Stomach (tissue), 9 donors: Measurements from ENCODE around the gene PPP2R2C. TPM values are rescaled to one million over a fixed set of nuclear protein-coding genes. Genes with fewer than 3 reads are reported as not detected.

ENCODE experiments used
- DNase-seq, 2 donors: peaks; one replicate each; pipeline versions ENCODE4 v3.0.0 to v3.0.0-alpha.2; 2013 to 2019
- H3K27ac ChIP-seq, 5 donors: fragments of 200-600 bp in 4 of 5; sonication (generic) in 4 of 5; one replicate each; pipeline ENCODE4 v1.5.1; 2013 to 2019; ENCODE audit warnings: mild to moderate bottlenecking in 1 of 5, moderate library complexity in 1 of 5
- H3K27me3 ChIP-seq, 3 donors: fragments of 200-600 bp; sonication (generic); one replicate each; pipeline ENCODE4 v1.5.1; 2017 to 2019; ENCODE audit warnings: mixed run types in 1 of 3
- H3K36me3 ChIP-seq, 4 donors: fragments of 200-600 bp; sonication (generic); 1 replicate in 3 of 4; 2 replicates in 1 of 4; pipeline ENCODE4 v1.5.1; 2016 to 2019
- H3K4me1 ChIP-seq, 4 donors: fragments of 200-600 bp; sonication (generic); one replicate each; pipeline ENCODE4 v1.5.1; 2016 to 2019
- H3K4me3 ChIP-seq, 4 donors: fragments of 200-600 bp; sonication (generic) in 3 of 4; one replicate each; pipeline ENCODE4 v1.5.1; 2016 to 2019; ENCODE audit warnings: mild to moderate bottlenecking in 1 of 4
- H3K9me3 ChIP-seq, 4 donors: fragments of 200-600 bp; sonication (generic); one replicate each; pipeline ENCODE4 v1.5.1; 2016 to 2019
- CTCF ChIP-seq, 7 experiments: fragments of 450-650 bp in 4 of 7; fragments of 200-600 bp in 3 of 7; sonication (generic) in 3 of 7; IDR thresholded peaks; one replicate each; pipeline ENCODE4 v1.5.1; 2016 to 2019; ENCODE audit warnings: antibody characterized with exemption in 7 of 7, control low read depth in 2 of 7, mild to moderate bottlenecking in 1 of 7
- EP300 ChIP-seq: sonication (generic); formaldehyde crosslinking; IDR thresholded peaks from one replicate; pipeline ENCODE4 v1.6.1; 2017; ENCODE audit warnings: antibody characterized with exemption
- POLR2A ChIP-seq, 4 donors: fragments of 450-650 bp; IDR thresholded peaks; one replicate each; pipeline ENCODE4 v1.6.1; 2016; ENCODE audit warnings: antibody characterized with exemption in 4 of 4, control low read depth in 2 of 4, mild to moderate bottlenecking in 1 of 4, moderate library complexity in 1 of 4
- POLR2AphosphoS5 ChIP-seq, 3 donors: sonication (generic); formaldehyde crosslinking; IDR thresholded peaks; one replicate each; pipeline ENCODE4 v1.6.1; 2016; ENCODE audit warnings: antibody characterized with exemption in 3 of 3
- WGBS, 5 donors: extraction: QIAGEN DNeasy Blood & Tissue Kit in 3 of 5; methylation state at CpG; one replicate each; pipeline versions ENCODE4 v1.1.5 to v1.1.7; 2013 to 2018; 5-methylcytosine and 5-hydroxymethylcytosine counted together
- intact Hi-C: fragments of 100-400 bp; cut with DNase I; formaldehyde crosslinking; loops from one replicate; pipeline ENCODE4 v1.15.1; 2023; ENCODE audit warnings: low total_unique reads
- polyA plus RNA-seq, 3 donors: library from polyadenylated mRNA; stranded (reverse); fragments of 200-250 nt; gene quantifications; one replicate each; pipeline ENCODE4 v1.2.3, GENCODE V29; 2013
- total RNA-seq, 5 donors: library from RNA; depleted of rRNA; stranded (reverse); fragments of >200 nt; gene quantifications; one replicate each; pipeline versions ENCODE4 v1.1.0 to v1.2.3, GENCODE V29; 2014 to 2016
- donor health status: healthy with polysubstance abuse.
- donor health status: Bipolar disorder and iron deficiency.
- donor health status: healthy.

The PPP2R2C gene
- total and polyA plus RNA-seq, 8 donors, result 1.4 to 5.0 (median 1.5) TPM; not detected in 5

GRCh38 chr4:6340446-6341015 is 131.9 kb downstream of the PPP2R2C start:
- H3K27me3 ChIP-seq, result peaks cover 0 to 43% (median 3%) of the 10 kb centered on the region in 3 donors

GRCh38 chr4:6339818-6340445 is 132.5 kb downstream of the PPP2R2C start:
- WGBS, 5 donors, result 84 to 91% (median 90%) methylated on average over 12 to 13 of the region's 13 CpGs
- no peak overlapping the region for H3K4me3 ChIP-seq
- H3K27me3 ChIP-seq, result peaks cover 0 to 49% (median 7%) of the 10 kb centered on the region in 3 donors
- H3K36me3 ChIP-seq, result no peaks in the 10 kb centered on the region
- intact Hi-C loops, result loop anchor here (10.0 kb wide), 1 partner anchor 205 kb away; no protein-coding TSS in a partner anchor
- H3K9me3 ChIP-seq, result no peaks in the 10 kb centered on the region
- peaks cover 4 to 14% (median 5%) of the 10 kb centered on the region in 4 donors for H3K4me1 ChIP-seq
- TF ChIP-seq EP300 (no peak), POLR2A (IDR thresholded peaks at IDR 0.05) (no peak), POLR2AphosphoS5 (IDR thresholded peaks at IDR 0.05) (no peak), CTCF (IDR thresholded peaks at IDR 0.05) (no peak)
- no peak overlapping the region for H3K27ac ChIP-seq
- DNase-seq, result no peak

More at GRCh38 chr4:6340446-6341015, 131.9 kb downstream of the PPP2R2C start:
- no peaks in the 10 kb centered on the region for H3K9me3 ChIP-seq
- intact Hi-C loops, result no loop called here
- 70 to 78% (median 77%) methylated on average over 9 of the region's 9 CpGs for WGBS, 5 donors
- TF ChIP-seq POLR2A (IDR thresholded peaks at IDR 0.05), result no peak
- no peak for TF ChIP-seq EP300
- no peak overlapping the region for H3K4me3 ChIP-seq
- no peak overlapping the region for H3K27ac ChIP-seq
- H3K4me1 ChIP-seq, result peaks cover 4 to 14% (median 5%) of the 10 kb centered on the region in 4 donors
- no peaks in the 10 kb centered on the region for H3K36me3 ChIP-seq
- DNase-seq, result no peak

GRCh38 chr4:6338951-6339817 is 133.2 kb downstream of the PPP2R2C start:
- intact Hi-C loops, result loop anchor here (10.0 kb wide), 1 partner anchor 206 kb away; no protein-coding TSS in a partner anchor
- Histone ChIP-seq H3K9me3 (no peaks in the 10 kb centered on the region), H3K27me3 (peaks cover 0 to 57% (median 7%) of the 10 kb centered on the region in 3 donors), H3K36me3 (no peaks in the 10 kb centered on the region), H3K4me3 (no peak overlapping the region), H3K4me1 (peaks cover 4 to 14% (median 5%) of the 10 kb centered on the region in 4 donors), H3K27ac (no peak overlapping the region)
- WGBS, 5 donors, result 58 to 69% (median 67%) methylated on average over 11 to 12 of the region's 12 CpGs
- no peak for DNase-seq
- TF ChIP-seq POLR2AphosphoS5 (IDR thresholded peaks at IDR 0.05) (no peak), CTCF (IDR thresholded peaks at IDR 0.05) (no peak), EP300 (no peak), POLR2A (IDR thresholded peaks at IDR 0.05) (no peak)

- H3K4me3 ChIP-seq, result no peak overlapping the region
- no peak for TF ChIP-seq CTCF (IDR thresholded peaks at IDR 0.05)
- no peak for TF ChIP-seq POLR2AphosphoS5 (IDR thresholded peaks at IDR 0.05)
- TF ChIP-seq EP300, result no peak
- TF ChIP-seq POLR2A (IDR thresholded peaks at IDR 0.05), result no peak
- H3K9me3 ChIP-seq, result peaks cover 0 to 3% (median 0%) of the 10 kb centered on the region in 4 donors
- peaks cover 0 to 63% (median 7%) of the 10 kb centered on the region in 3 donors for H3K27me3 ChIP-seq
- 50 to 59% (median 55%) methylated on average over 14 of the region's 14 CpGs for WGBS, 5 donors
- intact Hi-C loops, result loop anchor here (10.0 kb wide), 1 partner anchor 206 kb away; no protein-coding TSS in a partner anchor
- no peak for DNase-seq
- H3K27ac ChIP-seq, result no peak overlapping the region
- no peaks in the 10 kb centered on the region for H3K36me3 ChIP-seq
- peaks cover 4 to 14% (median 5%) of the 10 kb centered on the region in 4 donors for H3K4me1 ChIP-seq
Measured at GRCh38 chr4:6338175-6338950, 134.1 kb downstream of the PPP2R2C start.
